KMS-11 (cell line): Measurements from ENCODE around the gene PLEKHO2.

ENCODE experiments used
- H2AFZ ChIP-seq: fragments of 200-600 bp; sonication (generic); 2 replicates; pipeline ENCODE4 v1.6.1; 2016; ENCODE audit warnings: antibody characterized with exemption, mixed run types, low read depth
- H3K27ac ChIP-seq: fragments of 200-600 bp; sonication (generic); 2 replicates; pipeline ENCODE4 v1.6.1; 2016; ENCODE audit warnings: mild to moderate bottlenecking, mixed run types
- H3K27me3 ChIP-seq: fragments of 200-600 bp; sonication (generic); 2 replicates; pipeline ENCODE4 v1.6.1; 2017; ENCODE audit warnings: mild to moderate bottlenecking, low read depth, mixed run types, moderate library complexity; ENCODE audit not compliant: insufficient read depth
- H3K36me3 ChIP-seq: fragments of 200-600 bp; sonication (generic); 2 replicates; pipeline ENCODE4 v1.6.1; 2017; ENCODE audit warnings: mild to moderate bottlenecking, mixed run types; ENCODE audit not compliant: insufficient read depth
- H3K4me1 ChIP-seq: fragments of 200-600 bp; sonication (generic); 2 replicates; pipeline ENCODE4 v1.6.1; 2016; ENCODE audit warnings: mild to moderate bottlenecking, low read depth, mixed run types; ENCODE audit not compliant: poor library complexity, severe bottlenecking
- H3K4me2 ChIP-seq: fragments of 200-600 bp; sonication (generic); 2 replicates; pipeline ENCODE4 v1.7.0; 2016; ENCODE audit warnings: mild to moderate bottlenecking, mixed run types
- H3K4me3 ChIP-seq: fragments of 200-600 bp; sonication (generic); IDR thresholded peaks from 2 replicates; pipeline ENCODE4 v1.6.1; 2017; ENCODE audit warnings: low read depth, low read length, mixed read lengths; ENCODE audit not compliant: insufficient read depth
- H3K79me2 ChIP-seq: fragments of 200-600 bp; sonication (generic); 2 replicates; pipeline ENCODE4 v1.6.1; 2016; ENCODE audit warnings: low read depth, mixed run types; ENCODE audit not compliant: insufficient read depth
- H3K9ac ChIP-seq: fragments of 200-600 bp; sonication (generic); 2 replicates; pipeline ENCODE4 v1.6.1; 2016; ENCODE audit warnings: mild to moderate bottlenecking, mixed run types
- H4K20me1 ChIP-seq: fragments of 200-600 bp; sonication (generic); 2 replicates; pipeline ENCODE4 v1.6.1; 2016; ENCODE audit warnings: mild to moderate bottlenecking, mixed run types; ENCODE audit not compliant: insufficient read depth
- CTCF ChIP-seq: fragments of 200-600 bp; sonication (generic); conservative IDR thresholded peaks from 2 replicates; pipeline ENCODE4 v1.6.1; 2017; ENCODE audit warnings: low read depth, mild to moderate bottlenecking, antibody characterized with exemption, low read length, moderate library complexity, mixed read lengths

Gene PLEKHO2

DNA sequence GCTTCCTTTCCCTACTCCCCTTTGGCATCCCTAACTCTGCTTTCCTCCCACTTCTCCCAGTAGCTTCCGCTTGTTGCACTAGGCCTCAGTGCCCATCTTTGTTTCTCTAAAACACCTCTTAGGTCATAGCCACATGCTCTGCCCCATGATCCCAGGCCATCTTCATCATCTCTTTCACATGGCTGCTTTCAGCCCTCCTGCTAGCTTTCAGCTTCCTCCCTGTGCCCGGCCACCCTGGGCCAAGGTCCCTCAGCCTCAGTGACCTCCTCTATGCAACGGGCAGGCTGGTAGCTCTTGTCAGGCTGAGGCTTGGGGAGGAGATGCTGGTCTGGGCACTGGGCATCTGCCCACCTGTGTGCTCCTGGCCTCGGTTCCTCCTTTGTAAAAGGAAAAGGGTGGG lies 2.3 kb downstream of the PLEKHO2 start:
- Histone ChIP-seq H3K4me1 (peaks cover 44% of the 10 kb centered on the region), H2AFZ (no peak overlapping the region), H3K4me3 (no peak overlapping the region), H3K27ac (no peak overlapping the region), H3K36me3 (no peaks in the 10 kb centered on the region), H4K20me1 (no peaks in the 10 kb centered on the region), H3K79me2 (peaks cover 15% of the 10 kb centered on the region; the same call in 1 of the 2 replicates), H3K4me2 (peak overlapping the region; percentile 21; the same call in 1 of the 2 replicates), H3K9ac (no peak overlapping the region), H3K27me3 (no peaks in the 10 kb centered on the region)
- no peak for TF ChIP-seq CTCF

GRCh38 chr15:64844576-64845145 lies 2.9 kb downstream of the PLEKHO2 start:
- no peak overlapping the region for H3K9ac ChIP-seq
- no peaks in the 10 kb centered on the region for H3K27me3 ChIP-seq
- H2AFZ ChIP-seq: no peak overlapping the region
- no peak for TF ChIP-seq CTCF
- peaks cover 44% of the 10 kb centered on the region for H3K4me1 ChIP-seq
- H3K79me2 ChIP-seq: peaks cover 15% of the 10 kb centered on the region; the same call in 1 of the 2 replicates
- no peak overlapping the region for H3K27ac ChIP-seq
- H3K4me2 ChIP-seq: peak overlapping the region; percentile 60; the same call in 1 of the 2 replicates
- no peak overlapping the region for H3K4me3 ChIP-seq
- no peaks in the 10 kb centered on the region for H4K20me1 ChIP-seq
- no peaks in the 10 kb centered on the region for H3K36me3 ChIP-seq

DNA sequence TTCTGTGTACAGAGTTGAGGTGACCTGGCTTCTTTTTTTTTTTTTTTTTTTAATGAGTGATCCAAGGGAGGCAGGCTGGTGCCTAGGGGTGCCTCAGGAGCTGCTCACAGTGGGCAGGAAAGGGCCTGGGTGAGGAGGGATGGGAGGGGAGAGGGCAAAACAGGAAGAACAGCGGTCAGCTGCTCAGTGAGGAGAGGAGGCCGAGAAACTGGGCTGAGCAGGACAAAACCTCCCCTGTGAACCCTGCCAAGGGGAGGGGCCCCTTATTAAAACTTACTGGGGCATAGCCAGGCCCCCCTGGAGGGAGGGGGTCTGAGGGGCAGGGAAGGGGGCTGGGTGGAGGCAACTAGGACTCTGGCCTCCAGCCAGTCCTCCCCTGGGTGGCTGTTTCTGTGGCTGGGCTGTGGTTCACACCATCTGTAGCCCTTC lies 3.5 kb downstream of the PLEKHO2 start:
- TF ChIP-seq CTCF: no peak
- no peak overlapping the region for H2AFZ ChIP-seq
- peaks cover 44% of the 10 kb centered on the region for H3K4me1 ChIP-seq
- no peaks in the 10 kb centered on the region for H3K36me3 ChIP-seq
- peak overlapping the region; percentile 9; the same call in 1 of the 2 replicates for H3K9ac ChIP-seq
- H3K4me2 ChIP-seq: peak overlapping the region; percentile 60; the same call in 1 of the 2 replicates
- no peaks in the 10 kb centered on the region for H4K20me1 ChIP-seq
- no peak overlapping the region for H3K27ac ChIP-seq
- peaks cover 15% of the 10 kb centered on the region; the same call in 1 of the 2 replicates for H3K79me2 ChIP-seq
- H3K4me3 ChIP-seq: no peak overlapping the region
- H3K27me3 ChIP-seq: no peaks in the 10 kb centered on the region

DNA sequence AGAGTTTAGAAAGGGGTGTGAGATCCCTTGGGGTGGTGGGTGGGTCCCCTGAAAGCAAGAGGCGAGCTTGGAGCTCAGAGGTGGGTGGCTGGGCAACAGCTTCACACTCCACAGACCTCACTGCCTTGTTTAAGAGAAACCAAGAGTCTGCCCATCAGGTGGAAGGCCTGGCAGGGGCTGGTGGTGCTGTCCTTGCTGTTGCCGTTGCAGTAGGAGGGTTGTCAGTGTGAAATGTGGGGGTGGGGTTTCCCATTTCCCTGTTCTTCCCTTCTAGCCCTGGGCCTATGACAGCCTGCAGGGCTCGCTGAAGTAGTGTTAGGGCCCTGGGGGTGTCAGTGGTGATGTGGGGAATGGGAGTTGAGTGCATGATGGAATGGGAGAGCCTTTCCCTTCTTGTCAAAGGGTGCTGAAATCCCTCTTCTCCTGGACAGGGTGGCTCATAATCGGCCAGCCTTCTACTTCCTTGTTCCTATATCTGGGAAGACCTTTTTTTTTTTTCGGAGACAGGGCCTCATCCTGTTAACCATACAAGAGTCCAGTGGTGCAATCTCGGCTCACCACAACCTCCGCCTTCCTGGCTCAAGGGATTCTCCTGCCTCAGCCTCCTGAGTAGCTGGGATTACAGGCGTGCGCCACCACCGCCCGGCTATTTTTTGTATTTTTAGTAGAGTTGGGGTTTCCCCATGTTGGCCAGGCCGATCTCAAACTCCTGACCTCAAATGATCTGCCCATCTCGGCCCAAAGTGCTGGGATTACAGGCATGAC lies 4.3 kb downstream of the PLEKHO2 start:
- no peaks in the 10 kb centered on the region for H3K36me3 ChIP-seq
- peaks cover 15% of the 10 kb centered on the region; the same call in 1 of the 2 replicates for H3K79me2 ChIP-seq
- H3K4me2 ChIP-seq: peak overlapping the region; percentile 60; the same call in 1 of the 2 replicates
- no peak overlapping the region for H3K9ac ChIP-seq
- TF ChIP-seq CTCF: no peak
- no peak overlapping the region for H3K4me3 ChIP-seq
- peaks cover 38% of the 10 kb centered on the region for H3K4me1 ChIP-seq
- H3K27me3 ChIP-seq: no peaks in the 10 kb centered on the region
- H2AFZ ChIP-seq: no peak overlapping the region
- H3K27ac ChIP-seq: no peak overlapping the region
- H4K20me1 ChIP-seq: no peaks in the 10 kb centered on the region
